ENCODE measurements around the gene PCDHB1.
A peak's percentile ranks its signal among the peaks of the same experiment; 100 is the strongest.

PCDHB1 gene

DNA sequence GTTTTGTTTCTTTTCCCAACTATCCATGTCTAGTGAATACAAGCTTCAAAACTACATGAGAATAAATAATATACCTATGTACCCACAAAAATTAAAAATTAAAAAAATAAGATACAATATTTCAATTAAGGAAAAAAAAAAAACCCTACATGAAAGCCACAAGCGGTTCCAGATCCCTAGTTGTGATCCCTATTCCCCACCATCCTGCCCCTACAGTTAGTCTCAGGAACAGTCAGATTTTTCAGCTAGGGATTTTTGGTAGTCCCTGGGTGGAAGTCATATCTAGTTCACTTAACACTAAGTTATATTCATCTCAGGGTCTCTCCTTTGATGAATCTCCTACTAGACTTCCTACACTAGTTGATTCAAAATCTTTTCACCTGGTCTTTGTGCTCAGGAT, 18.5 kb upstream of the PCDHB1 start:
- no peak overlapping the region for H3K4me3 ChIP-seq (replicated peaks; ENCODE audit: low read depth, low read length)
- TF ChIP-seq, protein P1, sequence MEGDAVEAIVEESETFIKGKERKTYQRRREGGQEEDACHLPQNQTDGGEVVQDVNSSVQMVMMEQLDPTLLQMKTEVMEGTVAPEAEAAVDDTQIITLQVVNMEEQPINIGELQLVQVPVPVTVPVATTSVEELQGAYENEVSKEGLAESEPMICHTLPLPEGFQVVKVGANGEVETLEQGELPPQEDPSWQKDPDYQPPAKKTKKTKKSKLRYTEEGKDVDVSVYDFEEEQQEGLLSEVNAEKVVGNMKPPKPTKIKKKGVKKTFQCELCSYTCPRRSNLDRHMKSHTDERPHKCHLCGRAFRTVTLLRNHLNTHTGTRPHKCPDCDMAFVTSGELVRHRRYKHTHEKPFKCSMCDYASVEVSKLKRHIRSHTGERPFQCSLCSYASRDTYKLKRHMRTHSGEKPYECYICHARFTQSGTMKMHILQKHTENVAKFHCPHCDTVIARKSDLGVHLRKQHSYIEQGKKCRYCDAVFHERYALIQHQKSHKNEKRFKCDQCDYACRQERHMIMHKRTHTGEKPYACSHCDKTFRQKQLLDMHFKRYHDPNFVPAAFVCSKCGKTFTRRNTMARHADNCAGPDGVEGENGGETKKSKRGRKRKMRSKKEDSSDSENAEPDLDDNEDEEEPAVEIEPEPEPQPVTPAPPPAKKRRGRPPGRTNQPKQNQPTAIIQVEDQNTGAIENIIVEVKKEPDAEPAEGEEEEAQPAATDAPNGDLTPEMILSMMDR (IDR thresholded peaks at IDR 0.05; ENCODE audit: low read length, missing control alignments): no peak
- DNase-seq (ENCODE audit: low read depth): no peak

GRCh38 chr5:141039061-141039460, 12.1 kb upstream of the PCDHB1 start:
- TF ChIP-seq, protein P1 (IDR thresholded peaks at IDR 0.05; ENCODE audit: low read length, missing control alignments): no peak
- no peak overlapping the region for H3K4me3 ChIP-seq (replicated peaks; ENCODE audit: low read depth, low read length)
- DNase-seq (ENCODE audit: low read depth): no peak

DNA sequence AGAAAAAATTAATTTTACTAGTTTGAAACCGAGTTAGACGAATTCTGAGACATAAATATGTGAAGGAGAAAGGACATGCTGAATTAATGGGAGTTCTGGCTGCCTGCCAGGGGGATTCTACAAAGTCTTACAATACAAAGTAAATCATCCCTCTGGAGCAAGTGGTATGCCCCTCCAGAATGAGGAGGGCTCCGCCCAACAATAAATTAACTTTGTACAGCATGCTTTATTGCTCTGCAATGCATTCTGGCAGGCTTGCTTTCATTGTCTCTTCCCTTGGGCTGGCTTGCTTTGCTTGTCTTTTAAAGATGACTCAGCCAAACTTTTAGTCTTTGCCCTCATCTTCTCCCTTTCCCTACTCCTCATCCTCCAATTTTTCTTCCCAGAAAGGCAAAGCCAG, 11.7 kb upstream of the PCDHB1 start:
- DNase-seq (ENCODE audit: low read depth): no peak
- TF ChIP-seq, protein P1 (IDR thresholded peaks at IDR 0.05; ENCODE audit: low read length, missing control alignments): no peak
- no peak overlapping the region for H3K4me3 ChIP-seq (replicated peaks; ENCODE audit: low read depth, low read length)

GRCh38 chr5:141040093-141040770, 10.9 kb upstream of the PCDHB1 start:
- H3K4me3 ChIP-seq (replicated peaks; ENCODE audit: low read depth, low read length): no peak overlapping the region
- DNase-seq (ENCODE audit: low read depth): peak; percentile 11
- TF ChIP-seq, protein P1 (IDR thresholded peaks at IDR 0.05; ENCODE audit: low read length, missing control alignments): peak; percentile 7

DNA sequence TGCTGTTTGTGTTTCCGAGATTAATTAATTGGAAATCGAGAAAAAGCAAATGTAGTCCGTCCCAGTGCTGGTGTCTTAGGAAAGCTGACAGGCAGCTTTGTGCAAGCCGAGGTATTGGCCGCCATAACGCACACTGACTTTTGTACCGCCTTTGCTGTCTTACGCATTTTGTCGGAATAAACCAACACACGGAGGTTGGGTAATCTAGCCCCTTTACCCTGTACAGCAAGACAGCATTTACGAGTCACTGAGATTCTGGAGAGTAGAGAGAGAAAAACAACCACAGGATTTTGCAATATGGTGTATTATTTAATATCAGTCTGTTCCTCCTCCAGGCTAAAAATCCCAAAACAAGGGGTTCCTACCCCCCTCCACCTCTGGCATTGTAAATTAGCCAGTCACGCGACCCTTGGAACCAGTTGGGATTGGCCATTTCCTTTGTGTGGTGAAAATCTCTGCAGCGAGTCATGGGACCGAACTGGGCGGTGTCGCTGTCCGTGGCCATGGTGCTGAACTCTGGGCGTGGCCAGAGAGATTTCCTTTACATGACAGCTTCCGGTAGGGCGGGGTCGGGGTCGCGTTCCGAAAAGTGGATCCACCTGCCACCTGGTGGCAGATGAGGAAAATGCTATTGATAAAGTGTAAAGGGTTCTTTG, 10.3 kb upstream of the PCDHB1 start:
- no peak overlapping the region for H3K4me3 ChIP-seq (replicated peaks; ENCODE audit: low read depth, low read length)
- TF ChIP-seq, protein P1 (IDR thresholded peaks at IDR 0.05; ENCODE audit: low read length, missing control alignments): peak; percentile 30
- peak; percentile 62 for DNase-seq (ENCODE audit: low read depth)

DNA sequence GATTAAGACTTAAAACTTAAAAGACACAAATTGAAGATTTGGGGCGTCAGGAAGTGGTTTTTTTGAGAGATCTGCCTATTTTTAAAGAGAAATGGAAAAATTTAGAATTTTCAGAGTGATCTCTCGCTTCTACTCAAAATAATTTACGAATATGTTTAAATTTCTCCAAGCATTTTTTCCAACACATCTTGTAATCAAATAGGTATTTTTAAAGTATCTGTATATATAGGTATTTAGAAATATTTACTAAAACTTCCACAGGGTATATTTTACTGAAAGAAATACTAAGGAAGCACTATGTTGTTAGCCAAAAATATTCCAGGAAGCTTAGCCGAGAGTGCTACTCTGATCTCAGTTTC, 9.8 kb upstream of the PCDHB1 start:
- TF ChIP-seq, protein P1 (IDR thresholded peaks at IDR 0.05; ENCODE audit: low read length, missing control alignments): no peak
- H3K4me3 ChIP-seq (replicated peaks; ENCODE audit: low read depth, low read length): no peak overlapping the region
- no peak for DNase-seq (ENCODE audit: low read depth)

DNA sequence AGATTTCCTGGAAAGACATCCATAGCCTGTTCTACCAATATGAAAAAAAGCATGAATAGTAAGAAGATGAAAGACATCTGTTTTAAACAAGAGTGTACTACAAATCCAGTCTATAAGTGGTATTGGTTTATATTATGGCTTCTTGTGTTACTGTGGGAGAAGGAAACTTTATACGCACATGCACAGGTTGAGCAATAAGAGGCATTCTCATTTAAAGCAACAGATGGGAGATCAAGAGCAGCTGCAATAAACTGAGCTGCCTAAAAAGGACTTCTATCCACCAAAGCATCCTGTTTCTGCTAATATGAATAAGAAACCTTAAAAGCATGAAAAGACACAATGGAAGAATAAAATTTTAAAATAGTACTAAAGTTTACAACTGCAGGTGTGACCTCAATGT, 8.6 kb upstream of the PCDHB1 start:
- no peak overlapping the region for H3K4me3 ChIP-seq (replicated peaks; ENCODE audit: low read depth, low read length)
- TF ChIP-seq, protein P1 (IDR thresholded peaks at IDR 0.05; ENCODE audit: low read length, missing control alignments): no peak
- no peak for DNase-seq (ENCODE audit: low read depth)
